ENCODE measurements around the gene AZGP1. TPM values are rescaled to one million over a fixed set of nuclear protein-coding genes. Genes with fewer than 3 reads are reported as not detected.
A peak's percentile ranks its signal among the peaks of the same experiment; 100 is the strongest.

The AZGP1 gene
- polyA plus RNA-seq, 1 donor (not counting 4 experiments of a cell fraction or from before 2014, with no cell fraction given) = 1.3 TPM

DNA sequence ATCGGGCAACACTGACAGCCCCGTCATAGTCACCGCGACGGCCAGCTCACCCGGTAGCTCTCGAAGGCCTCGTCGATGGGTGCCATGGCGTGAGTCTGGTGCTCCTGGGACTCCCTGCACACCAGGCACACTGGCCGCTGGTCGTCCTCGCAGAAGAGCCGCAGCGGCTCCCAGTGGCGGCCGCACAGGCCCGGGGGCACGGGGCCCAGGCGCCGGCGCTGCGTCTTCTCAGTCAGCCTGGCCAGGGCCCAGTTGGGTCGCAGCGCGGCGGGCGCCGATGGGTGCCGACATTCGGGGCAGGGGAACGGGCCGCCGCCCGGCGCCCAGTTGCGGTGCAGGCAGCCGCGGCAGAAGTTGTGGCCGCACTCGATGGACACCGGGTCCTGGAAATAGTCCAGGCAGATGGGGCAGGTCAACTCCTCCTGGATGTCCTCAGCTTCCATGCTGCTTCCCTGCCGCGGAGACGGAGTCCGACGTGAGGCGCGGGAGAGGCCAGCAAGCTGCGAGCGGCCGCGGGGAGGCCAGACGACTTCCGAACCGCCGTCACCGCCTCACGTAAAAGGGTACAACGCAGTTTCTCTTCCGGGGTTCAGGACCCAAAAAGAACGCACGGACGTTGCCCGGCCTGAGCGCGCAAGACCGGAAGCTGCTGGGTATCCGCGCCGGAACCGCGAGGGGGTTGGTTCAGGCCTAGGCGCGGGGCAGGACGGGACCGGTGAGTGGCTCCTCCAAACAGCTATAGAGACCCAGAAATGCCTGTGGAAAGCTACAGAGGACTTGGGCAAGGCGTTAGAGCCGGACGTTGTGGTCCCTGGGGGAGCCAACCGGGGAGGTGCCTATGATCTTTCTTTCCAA, 56.6 kb downstream of the AZGP1 start, which contains the start of gene TRIM4:
Gene TRIM4 (minus strand): TSS at position 572 of the 855 bp plus-strand sequence. CDS start 129 bp downstream, at position 443.
- H3K9me1 ChIP-seq (ENCODE audit: control insufficient read depth, extremely low read depth, insufficient read depth, low read length) = peaks cover 3% of the 10 kb centered on the region
- peaks cover 29% of the 10 kb centered on the region for H3K4me1 ChIP-seq (ENCODE audit: control insufficient read depth, extremely low read depth, insufficient read depth, low read length)
- peak within 1 kb of the TSS; percentile 91 for H3K4me2 ChIP-seq (ENCODE audit: control insufficient read depth, extremely low read depth, insufficient read depth, low read depth, low read length)
- dilution Hi-C loops (cut with MboI; ENCODE audit: extremely low pct_ligation_motif_present, low sequenced_read_pairs) = no loop called here
- peak within 1 kb of the TSS; percentile 97 for H2AFZ ChIP-seq (ENCODE audit: control insufficient read depth, low read length)
- peaks cover 4% of the 10 kb centered on the region for H4K20me1 ChIP-seq (ENCODE audit: control insufficient read depth, extremely low read depth, insufficient read depth, low read length)
- DNase-seq (ENCODE audit: low read depth, low spot score) (peak; percentile 41), FAIRE-seq (peak; percentile 36)
- peak within 1 kb of the TSS; percentile 76 for H3K27ac ChIP-seq (ENCODE audit: control insufficient read depth, insufficient read depth, low read length)
- H3K36me3 ChIP-seq (ENCODE audit: control insufficient read depth in 2 of 2, extremely low read depth in 1 of 2, insufficient read depth in 2 of 2, low read length in 2 of 2) = peaks cover 3 to 9% of the 10 kb centered on the region in 2 experiments
- H3K27me3 ChIP-seq (ENCODE audit: control insufficient read depth, extremely low read depth, insufficient read depth, low read length) = no peaks in the 10 kb centered on the region
- peak within 1 kb of the TSS; percentile 87 to 90 (median 89) for H3K4me3 ChIP-seq (ENCODE audit: control insufficient read depth in 2 of 3, extremely low read depth in 1 of 3, insufficient read depth in 2 of 3, low read depth in 1 of 3, low read length in 3 of 3)
- TF ChIP-seq CTCF (optimal IDR thresholded peaks at IDR 0.05 in 1 of 3, IDR thresholded peaks at IDR 0.05 in 1 of 3, conservative IDR thresholded peaks at IDR 0.05 in 1 of 3; ENCODE audit: extremely low read depth in 1 of 3, insufficient read depth in 2 of 3, low read length in 3 of 3) (peak in 1 of 3 experiments; percentile 22), EZH2 (IDR thresholded peaks at IDR 0.05; ENCODE audit: low read length) (no peak)
- H3K9ac ChIP-seq (ENCODE audit: control insufficient read depth, extremely low read depth, insufficient read depth, low read length) = peak within 1 kb of the TSS; percentile 89
- H3K9me3 ChIP-seq (ENCODE audit: control insufficient read depth, low read depth, low read length) = no peaks in the 10 kb centered on the region
- H3K79me2 ChIP-seq (ENCODE audit: control insufficient read depth, insufficient read depth, low read length) = peaks cover 53% of the 10 kb centered on the region

Small RNA genes within 50 kb of the gene (small RNA-seq; reads per million reads assigned to genes)
- gene RF00019 (ENCODE audit: insufficient read length in 3 of 3, low read depth in 3 of 3, low replicate concordance in 1 of 3) (0 reads per million in 3 experiments), gene RF00561 (ENCODE audit: insufficient read length in 3 of 3, low read depth in 3 of 3, low replicate concordance in 1 of 3) (0 reads per million in 3 experiments)

Other genes with a start within 250 kb of the AZGP1 start
- not detected in 3 replicates for gene CYP3A7, start 240.8 kb downstream of the AZGP1 start, polyA plus RNA-seq
- gene CYP3A4, start 191.8 kb downstream of the AZGP1 start, polyA plus RNA-seq = not detected in 3 replicates
- not detected in 3 replicates for gene CYP3A43, start 148.0 kb downstream of the AZGP1 start, polyA plus RNA-seq
- 0.09 TPM in 1 of 3 replicates, not detected in the others for gene OR2AE1, start 99.0 kb downstream of the AZGP1 start, polyA plus RNA-seq
- 17.9 to 25.5 TPM (median 19.7 TPM) in 3 replicates for gene TRIM4, start 56.5 kb downstream of the AZGP1 start, polyA plus RNA-seq
- not detected in 3 replicates for gene GJC3, start 46.4 kb downstream of the AZGP1 start, polyA plus RNA-seq
- gene ZKSCAN1, start 39.6 kb upstream of the AZGP1 start, polyA plus RNA-seq = 20.6 to 26.8 TPM (median 24.7 TPM) in 3 replicates
- gene ZSCAN21, start 73.7 kb upstream of the AZGP1 start, polyA plus RNA-seq = 11.2 to 12.9 TPM (median 12.6 TPM) in 3 replicates
- gene ZNF3, start 105.7 kb upstream of the AZGP1 start, polyA plus RNA-seq = 16.6 to 17.7 TPM (median 16.8 TPM) in 3 replicates
- 144 to 184 TPM (median 171 TPM) in 3 replicates for gene COPS6, start 112.9 kb upstream of the AZGP1 start, polyA plus RNA-seq
- 23.7 to 60.0 TPM (median 46.8 TPM) in 3 replicates for gene MCM7, start 125.4 kb upstream of the AZGP1 start, polyA plus RNA-seq
- gene AP4M1, start 125.6 kb upstream of the AZGP1 start, polyA plus RNA-seq = 13.7 to 15.2 TPM (median 14.2 TPM) in 3 replicates
- 4.5 to 11.7 TPM (median 7.6 TPM) in 3 replicates for gene TAF6, start 143.3 kb upstream of the AZGP1 start, polyA plus RNA-seq
- 7.7 to 9.9 TPM (median 9.8 TPM) in 3 replicates for gene CNPY4, start 143.6 kb upstream of the AZGP1 start, polyA plus RNA-seq
- gene MBLAC1, start 150.9 kb upstream of the AZGP1 start, polyA plus RNA-seq = 0.21 to 0.50 TPM (median 0.46 TPM) in 3 replicates
- 99.2 to 151 TPM (median 115 TPM) in 3 replicates for gene LAMTOR4, start 172.9 kb upstream of the AZGP1 start, polyA plus RNA-seq
- 3.1 to 4.7 TPM (median 4.4 TPM) in 3 replicates for gene TRAPPC14, start 182.7 kb upstream of the AZGP1 start, polyA plus RNA-seq
- 1.5 to 2.7 TPM (median 1.5 TPM) in 3 replicates for gene GAL3ST4, start 192.6 kb upstream of the AZGP1 start, polyA plus RNA-seq
- gene GPC2, start 201.3 kb upstream of the AZGP1 start, polyA plus RNA-seq = 0.55 to 0.81 TPM (median 0.61 TPM) in 3 replicates
- gene STAG3, start 201.9 kb upstream of the AZGP1 start, polyA plus RNA-seq = 0.10 to 0.28 TPM (median 0.15 TPM) in 3 replicates
- 0.31 to 0.41 TPM (median 0.36 TPM) in 3 replicates for gene PVRIG, start 243.9 kb upstream of the AZGP1 start, polyA plus RNA-seq